OCI-LY1 (cell line): ENCODE data around the gene XPO6.

Experiments
- H2AFZ ChIP-seq: fragments of 200-600 bp; sonication (generic), shearing (Covaris generic); 2 replicates; pipeline ENCODE4 v1.6.0; 2014; ENCODE audit warnings: antibody characterized with exemption, mild to moderate bottlenecking, low read length
- H3F3A ChIP-seq: fragments of 200-600 bp; sonication (generic), shearing (Covaris generic); 2 replicates; pipeline ENCODE4 v1.6.0; 2014; ENCODE audit warnings: mild to moderate bottlenecking, antibody characterized with exemption, low read length, moderate library complexity; ENCODE audit not compliant: insufficient read depth
- H3K27ac ChIP-seq: fragments of 200-600 bp; sonication (generic); 2 replicates; pipeline ENCODE4 v1.5.1; 2014; ENCODE audit warnings: low read length, mixed run types, mild to moderate bottlenecking, low read depth; ENCODE audit not compliant: poor library complexity, severe bottlenecking
- H3K27me3 ChIP-seq: fragments of 200-600 bp; sonication (generic); 2 replicates; pipeline ENCODE4 v1.6.0; 2014; ENCODE audit warnings: antibody characterized with exemption, mild to moderate bottlenecking, low read length, moderate library complexity; ENCODE audit not compliant: insufficient read depth
- H3K36me3 ChIP-seq: fragments of 200-600 bp; sonication (generic); 2 replicates; pipeline ENCODE4 v1.6.1; 2014; ENCODE audit warnings: mild to moderate bottlenecking, antibody characterized with exemption, low read length, moderate library complexity, mixed read lengths; ENCODE audit not compliant: insufficient read depth
- H3K4me1 ChIP-seq: fragments of 200-600 bp; sonication (generic); 2 replicates; pipeline ENCODE4 v1.5.1; 2014; ENCODE audit warnings: mild to moderate bottlenecking, low read length, moderate library complexity; ENCODE audit not compliant: insufficient read depth, severe bottlenecking
- H3K4me2 ChIP-seq: fragments of 200-600 bp; sonication (generic), shearing (Covaris generic); 2 replicates; pipeline ENCODE4 v1.6.1; 2014; ENCODE audit warnings: low read length
- H3K4me3 ChIP-seq: fragments of 200-600 bp; sonication (generic); 2 replicates; pipeline ENCODE4 v1.5.1; 2014; ENCODE audit warnings: low read length, low read depth, mild to moderate bottlenecking, mixed read lengths; ENCODE audit not compliant: poor library complexity, severe bottlenecking
- H3K79me2 ChIP-seq: fragments of 200-600 bp; shearing (Covaris generic); 2 replicates; pipeline ENCODE4 v1.6.1; 2016; ENCODE audit warnings: mixed run types, low read length, mixed read lengths; ENCODE audit not compliant: insufficient read depth
- H3K9ac ChIP-seq: fragments of 200-600 bp; sonication (generic), shearing (Covaris generic); 2 replicates; pipeline ENCODE4 v1.6.1; 2014; ENCODE audit warnings: mild to moderate bottlenecking, low read length, mixed read lengths
- H3K9me2 ChIP-seq: fragments of 200-600 bp; sonication (generic), shearing (Covaris generic); 2 replicates; pipeline ENCODE4 v1.6.1; 2014; ENCODE audit warnings: low read depth, mild to moderate bottlenecking, low read length, mixed read lengths
- H3K9me3 ChIP-seq: fragments of 200-600 bp; shearing (Covaris generic); 2 replicates; pipeline ENCODE4 v1.6.1; 2014; ENCODE audit warnings: low read length, mixed read lengths
- H4K20me1 ChIP-seq: fragments of 200-600 bp; sonication (generic), shearing (Covaris generic); 2 replicates; pipeline ENCODE4 v1.6.0; 2016; ENCODE audit warnings: mild to moderate bottlenecking, low read length; ENCODE audit not compliant: insufficient read depth
- EZH2 ChIP-seq: fragments of 200-600 bp; sonication (generic), shearing (Covaris generic); IDR thresholded peaks from 2 replicates; pipeline ENCODE4 v1.8.0; 2017; ENCODE audit warnings: borderline replicate concordance, mixed run types, mild to moderate bottlenecking, antibody characterized with exemption, low read length, moderate library complexity, mixed read lengths
- TF ChIP-seq, protein P1 (sequence below): fragments of 200-600 bp; sonication (generic), shearing (Covaris generic); IDR thresholded peaks from 2 replicates; pipeline ENCODE4 v1.5.1; 2017; ENCODE audit warnings: mild to moderate bottlenecking, antibody characterized with exemption, low read length, moderate library complexity, mixed read lengths

Gene XPO6

DNA sequence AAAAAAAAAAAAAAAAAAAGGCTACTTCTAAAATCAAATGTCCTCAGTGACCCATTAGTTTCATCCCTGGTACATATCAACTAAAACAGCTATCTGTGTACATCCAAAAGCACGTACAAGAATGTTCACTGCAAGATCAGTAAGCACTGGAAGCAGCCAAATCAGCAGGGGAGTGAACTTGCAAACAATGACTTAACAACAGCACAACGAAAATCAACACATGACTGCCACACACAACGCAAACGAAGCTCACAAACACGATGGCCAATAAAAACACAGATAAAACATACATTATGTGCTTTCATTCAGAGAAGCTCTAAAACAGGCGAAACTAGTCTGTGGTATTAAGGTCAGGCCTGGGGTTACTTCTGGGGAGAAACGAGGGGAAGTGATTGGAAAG is 60.6 kb downstream of the XPO6 start:
- no peak overlapping the region for H2AFZ ChIP-seq
- no peaks in the 10 kb centered on the region for H3K27me3 ChIP-seq
- peaks cover 98% of the 10 kb centered on the region for H3K36me3 ChIP-seq
- H3K9ac ChIP-seq, result no peak overlapping the region
- no peaks in the 10 kb centered on the region for H4K20me1 ChIP-seq
- no peak overlapping the region for H3K4me3 ChIP-seq
- no peak overlapping the region for H3K27ac ChIP-seq
- TF ChIP-seq, protein P1, sequence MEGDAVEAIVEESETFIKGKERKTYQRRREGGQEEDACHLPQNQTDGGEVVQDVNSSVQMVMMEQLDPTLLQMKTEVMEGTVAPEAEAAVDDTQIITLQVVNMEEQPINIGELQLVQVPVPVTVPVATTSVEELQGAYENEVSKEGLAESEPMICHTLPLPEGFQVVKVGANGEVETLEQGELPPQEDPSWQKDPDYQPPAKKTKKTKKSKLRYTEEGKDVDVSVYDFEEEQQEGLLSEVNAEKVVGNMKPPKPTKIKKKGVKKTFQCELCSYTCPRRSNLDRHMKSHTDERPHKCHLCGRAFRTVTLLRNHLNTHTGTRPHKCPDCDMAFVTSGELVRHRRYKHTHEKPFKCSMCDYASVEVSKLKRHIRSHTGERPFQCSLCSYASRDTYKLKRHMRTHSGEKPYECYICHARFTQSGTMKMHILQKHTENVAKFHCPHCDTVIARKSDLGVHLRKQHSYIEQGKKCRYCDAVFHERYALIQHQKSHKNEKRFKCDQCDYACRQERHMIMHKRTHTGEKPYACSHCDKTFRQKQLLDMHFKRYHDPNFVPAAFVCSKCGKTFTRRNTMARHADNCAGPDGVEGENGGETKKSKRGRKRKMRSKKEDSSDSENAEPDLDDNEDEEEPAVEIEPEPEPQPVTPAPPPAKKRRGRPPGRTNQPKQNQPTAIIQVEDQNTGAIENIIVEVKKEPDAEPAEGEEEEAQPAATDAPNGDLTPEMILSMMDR, result no peak
- TF ChIP-seq EZH2, result no peak
- H3K9me3 ChIP-seq, result no peaks in the 10 kb centered on the region
- H3K4me1 ChIP-seq, result no peaks in the 10 kb centered on the region
- H3K9me2 ChIP-seq, result no peaks in the 10 kb centered on the region
- H3F3A ChIP-seq, result no peaks in the 10 kb centered on the region
- H3K79me2 ChIP-seq, result no peaks in the 10 kb centered on the region
- H3K4me2 ChIP-seq, result no peak overlapping the region

DNA sequence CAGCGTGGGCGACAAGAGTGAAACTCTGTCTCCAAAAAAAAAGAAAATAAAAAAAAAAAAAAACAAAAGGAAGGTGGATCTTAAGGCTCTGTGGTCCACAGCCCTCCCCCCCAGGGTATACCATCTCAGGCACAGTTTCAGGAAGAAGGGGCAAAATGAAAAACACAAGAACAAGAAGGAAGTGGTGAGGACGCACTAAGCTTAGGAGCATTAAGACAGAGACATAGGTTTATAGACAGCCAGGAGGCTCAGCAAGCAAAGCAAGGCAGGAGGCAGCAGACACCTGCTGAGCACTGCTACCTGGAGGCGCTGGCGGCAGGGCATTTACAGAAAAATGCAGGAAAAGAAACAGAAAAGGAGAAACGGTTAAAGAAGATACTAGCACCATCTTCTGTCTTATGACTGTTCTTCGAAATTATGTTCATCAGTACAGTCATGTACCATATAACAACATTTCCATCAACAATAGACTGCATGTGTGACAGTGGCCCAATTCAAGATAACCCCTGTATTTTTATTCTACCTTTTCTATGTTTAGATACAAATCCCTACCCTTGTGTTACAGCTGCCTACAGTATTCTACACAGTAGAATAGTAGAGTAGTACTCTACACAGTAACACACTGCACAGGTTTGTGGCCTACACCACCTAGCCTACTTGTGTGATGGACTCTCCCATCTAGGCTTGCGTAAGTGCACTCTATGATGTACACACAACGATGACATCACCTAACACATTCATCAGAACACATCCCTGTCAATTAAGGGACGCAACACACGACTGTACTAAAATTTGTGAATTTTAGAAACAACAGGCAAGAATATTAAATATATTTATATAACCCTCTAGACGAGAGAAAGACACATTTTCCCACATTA is 62.5 kb downstream of the XPO6 start:
- Histone ChIP-seq H3K9me2 (no peaks in the 10 kb centered on the region), H3K27me3 (no peaks in the 10 kb centered on the region), H3K4me2 (no peak overlapping the region), H3K9ac (no peak overlapping the region), H3K27ac (no peak overlapping the region), H3K36me3 (peaks cover 97% of the 10 kb centered on the region), H3F3A (no peaks in the 10 kb centered on the region; the same call in 1 of the 2 replicates), H4K20me1 (no peaks in the 10 kb centered on the region), H3K4me3 (no peak overlapping the region), H2AFZ (no peak overlapping the region), H3K79me2 (no peaks in the 10 kb centered on the region), H3K4me1 (no peaks in the 10 kb centered on the region), H3K9me3 (no peaks in the 10 kb centered on the region)
- TF ChIP-seq, protein P1, result no peak
- TF ChIP-seq EZH2, result no peak

DNA sequence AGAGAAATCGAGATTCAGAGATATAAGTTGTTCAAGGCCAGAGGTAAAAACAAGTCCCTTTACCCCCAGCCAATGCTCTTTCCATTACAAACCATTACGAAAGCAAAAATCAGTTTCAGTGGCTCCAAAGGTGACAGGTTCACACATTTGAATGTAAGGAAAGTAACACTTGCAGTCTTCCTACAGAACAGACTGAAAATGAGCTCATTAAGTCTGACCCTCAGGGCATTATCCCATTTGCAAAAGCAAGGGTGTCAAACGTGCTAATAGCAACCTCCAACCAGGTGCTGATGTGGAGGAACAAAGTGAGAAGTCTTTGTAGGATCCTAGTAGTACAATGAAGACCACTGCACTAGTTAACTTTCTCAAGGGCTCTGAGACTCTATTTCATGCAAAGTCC is 65.2 kb downstream of the XPO6 start:
- no peaks in the 10 kb centered on the region for H3K9me3 ChIP-seq
- no peaks in the 10 kb centered on the region; the same call in 1 of the 2 replicates for H3F3A ChIP-seq
- H4K20me1 ChIP-seq, result no peaks in the 10 kb centered on the region
- peaks cover 10% of the 10 kb centered on the region for H3K4me1 ChIP-seq
- TF ChIP-seq, protein P1, result no peak
- TF ChIP-seq EZH2, result no peak
- no peaks in the 10 kb centered on the region for H3K9me2 ChIP-seq
- H3K27me3 ChIP-seq, result no peaks in the 10 kb centered on the region
- H2AFZ ChIP-seq, result no peak overlapping the region
- H3K27ac ChIP-seq, result no peak overlapping the region
- no peaks in the 10 kb centered on the region for H3K79me2 ChIP-seq
- H3K9ac ChIP-seq, result no peak overlapping the region
- H3K4me3 ChIP-seq, result no peak overlapping the region
- peaks cover 91% of the 10 kb centered on the region for H3K36me3 ChIP-seq
- no peak overlapping the region for H3K4me2 ChIP-seq
